NCI-H748 (cell line): ENCODE measurements around the gene SLCO4A1.
A peak's percentile ranks its signal among the peaks of the same experiment; 100 is the strongest.
"Not testable (repeated sequence)": the region's sequence is repeated elsewhere in the genome, so short reads cannot be mapped to it uniquely, and the experiment has no call there.

Experiments used
- DNase-seq: peaks from one replicate; lab custom pipeline; 2025; ENCODE audit not compliant: unreplicated experiment; lab: John Stamatoyannopoulos, UW

Gene SLCO4A1

DNA sequence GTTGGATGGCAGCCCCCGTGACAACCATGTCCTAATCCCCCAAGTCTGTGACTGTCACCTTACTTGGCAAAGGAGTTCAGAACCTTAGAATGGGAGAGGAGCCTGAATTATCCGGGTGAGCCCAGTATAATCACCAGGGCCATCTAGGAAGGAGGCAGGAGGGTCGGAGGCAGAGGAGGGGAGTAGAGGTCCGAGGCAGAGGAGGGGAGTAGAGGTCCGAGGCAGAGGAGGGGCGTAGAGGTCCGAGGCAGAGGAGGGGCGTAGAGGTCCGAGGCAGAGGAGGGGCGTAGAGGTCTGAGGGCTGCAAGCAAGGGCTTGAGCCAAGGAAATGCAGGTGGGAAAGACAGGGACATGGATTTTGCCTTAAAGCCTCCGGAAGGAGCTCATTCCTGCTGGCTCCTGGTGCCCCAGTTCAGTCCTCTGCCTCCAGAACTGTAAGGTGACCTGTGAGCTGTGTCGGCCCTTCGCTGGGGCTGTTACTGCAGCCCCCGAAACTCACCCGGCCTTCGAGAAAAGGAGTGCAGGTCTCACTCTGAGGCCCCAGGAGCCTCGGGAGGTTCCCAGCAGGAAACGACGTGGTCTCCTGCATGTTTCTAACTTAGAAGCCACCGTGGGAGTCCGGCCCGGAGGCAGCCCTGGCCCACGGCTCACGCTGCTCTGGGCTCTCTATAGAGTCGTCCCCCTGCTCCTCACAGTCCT is 20.0 kb upstream of the SLCO4A1 start:
- no peak for DNase-seq

GRCh38 chr20:62622877-62623487 is 19.3 kb upstream of the SLCO4A1 start:
- DNase-seq = no peak

DNA sequence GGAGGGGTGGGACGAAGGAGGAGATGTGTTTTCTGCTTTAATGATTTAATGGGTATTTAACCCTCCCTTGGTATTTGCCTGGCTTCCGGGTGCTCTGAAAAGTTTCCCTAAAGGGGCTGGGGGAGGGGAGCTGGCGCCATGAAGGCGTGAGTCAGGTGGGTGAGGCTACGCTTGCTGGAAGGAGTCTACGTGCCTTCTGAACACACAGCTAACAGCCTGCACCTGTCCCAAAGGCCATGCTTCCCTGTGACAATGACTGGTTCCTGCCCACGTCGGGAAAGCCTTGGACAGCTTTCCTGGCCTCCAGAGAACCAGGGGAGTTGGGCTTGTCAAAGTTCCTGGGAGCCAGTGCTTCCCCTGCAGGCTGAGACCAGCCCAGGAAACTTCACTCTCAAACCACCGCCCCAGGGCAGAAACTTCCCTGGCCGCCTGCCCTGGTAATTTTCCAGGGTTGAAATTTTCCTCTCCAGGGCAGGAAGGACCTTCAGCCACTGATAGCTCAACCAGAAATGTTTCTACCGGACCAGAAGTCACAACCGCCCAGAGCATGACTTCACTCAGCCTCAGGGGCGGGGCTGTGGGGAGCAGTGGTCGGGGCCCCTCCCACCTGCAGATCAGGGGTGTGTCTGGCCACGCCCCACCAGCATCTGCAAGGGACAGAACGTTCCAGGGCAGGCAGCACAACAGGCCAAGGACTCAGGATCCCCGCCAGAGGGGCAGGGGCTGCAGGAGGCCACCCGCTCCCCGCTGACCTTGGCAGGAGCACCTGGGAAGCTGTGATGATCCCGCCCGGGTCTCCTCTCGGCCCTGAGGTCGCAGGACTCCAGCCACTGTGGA is 18.6 kb upstream of the SLCO4A1 start:
- peak; percentile 61 for DNase-seq

GRCh38 chr20:62624325-62624690 is 18.0 kb upstream of the SLCO4A1 start:
- DNase-seq = no peak

DNA sequence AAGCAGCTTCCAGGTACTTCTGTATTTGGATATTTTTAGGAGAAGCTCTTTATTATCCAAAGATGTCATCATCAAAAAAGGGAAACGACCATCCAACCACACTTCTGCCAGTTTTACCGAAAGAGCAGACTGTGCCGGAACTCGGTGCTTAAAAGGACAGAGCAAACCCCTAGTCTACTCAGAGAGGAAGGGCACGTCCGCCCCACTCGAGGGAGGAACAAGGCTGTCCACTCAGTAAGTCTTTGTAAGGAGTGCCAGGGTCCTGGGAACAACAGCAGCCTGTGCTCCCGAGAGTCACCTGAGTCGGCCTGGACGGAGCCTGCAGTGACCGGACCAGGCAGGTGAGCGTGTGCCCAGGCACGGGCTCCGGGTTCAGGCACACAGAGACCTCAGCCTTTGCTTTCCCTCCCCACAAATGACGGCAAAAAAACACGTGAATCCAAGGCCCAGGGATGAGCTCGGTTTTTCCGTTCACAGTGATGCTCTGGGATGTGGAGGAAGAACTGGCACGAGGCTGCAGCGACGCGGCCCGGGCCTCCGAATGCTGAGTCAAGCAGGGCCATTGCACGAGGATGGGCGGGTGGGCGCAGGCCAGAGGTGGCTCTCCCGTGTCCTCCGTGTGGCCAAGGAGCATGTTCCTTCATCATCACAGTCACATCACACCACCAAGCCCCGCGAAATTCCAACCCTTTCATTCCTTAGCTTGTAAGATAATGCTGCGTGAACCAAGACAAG is 17.4 kb upstream of the SLCO4A1 start:
- no peak for DNase-seq

DNA sequence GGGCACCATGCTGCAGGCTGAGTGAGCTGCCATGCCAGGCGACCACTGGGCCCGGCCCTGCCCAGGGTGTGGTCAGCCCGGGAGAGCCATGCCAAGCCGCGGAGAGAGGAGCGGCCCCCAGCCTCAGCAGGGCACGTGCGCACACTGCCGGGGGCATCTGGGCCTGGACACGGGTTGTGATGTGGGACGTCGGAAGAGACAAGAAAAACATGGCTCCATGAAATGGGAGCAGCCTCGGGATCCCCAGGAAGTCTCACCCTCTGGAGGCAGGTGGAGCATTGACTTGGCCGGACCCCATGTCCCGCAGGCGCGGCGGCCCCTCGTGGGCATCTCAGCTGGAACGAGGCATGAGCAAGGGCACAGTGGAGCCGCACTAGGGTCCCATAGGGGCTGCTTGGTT is 16.8 kb upstream of the SLCO4A1 start:
- no peak for DNase-seq

GRCh38 chr20:62625921-62626547 is 16.3 kb upstream of the SLCO4A1 start:
- no peak for DNase-seq

- not testable (repeated sequence) for DNase-seq
Measured at GRCh38 chr20:62627425-62627824, 14.9 kb upstream of the SLCO4A1 start.

DNA sequence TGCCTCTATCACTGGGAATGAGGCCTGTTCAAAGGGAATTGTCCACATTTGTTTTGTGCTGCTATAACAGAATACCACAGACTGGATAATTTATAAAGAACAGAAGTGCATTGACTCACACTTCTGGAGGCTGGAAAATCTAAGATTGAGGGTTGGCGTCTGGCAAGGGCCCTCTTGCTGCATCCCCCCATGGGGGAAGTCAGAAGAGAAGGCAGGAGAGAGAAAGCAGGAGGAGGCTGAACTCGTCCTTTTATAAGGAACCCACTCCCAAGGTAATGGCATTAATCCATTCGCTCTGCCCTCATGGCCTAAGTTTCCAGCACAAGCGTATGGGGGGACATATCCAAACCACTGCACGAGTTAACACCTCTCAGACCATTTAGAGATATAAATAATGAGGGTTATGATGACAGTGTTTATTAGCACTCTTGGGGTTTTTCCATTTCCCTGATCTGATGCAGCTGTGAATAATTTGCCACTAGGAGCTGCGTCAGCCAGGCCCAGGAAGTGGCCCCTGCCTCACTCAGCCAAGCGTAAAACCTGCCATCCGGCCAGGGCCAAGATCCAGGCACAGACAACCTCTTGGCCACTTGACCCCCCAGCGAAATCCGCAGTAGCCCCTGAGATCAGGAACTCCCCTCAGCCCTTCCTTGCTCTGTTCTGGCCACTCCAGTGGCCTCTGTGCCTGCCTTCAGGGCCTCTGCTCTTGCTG is 14.2 kb upstream of the SLCO4A1 start:
- no peak for DNase-seq

DNA sequence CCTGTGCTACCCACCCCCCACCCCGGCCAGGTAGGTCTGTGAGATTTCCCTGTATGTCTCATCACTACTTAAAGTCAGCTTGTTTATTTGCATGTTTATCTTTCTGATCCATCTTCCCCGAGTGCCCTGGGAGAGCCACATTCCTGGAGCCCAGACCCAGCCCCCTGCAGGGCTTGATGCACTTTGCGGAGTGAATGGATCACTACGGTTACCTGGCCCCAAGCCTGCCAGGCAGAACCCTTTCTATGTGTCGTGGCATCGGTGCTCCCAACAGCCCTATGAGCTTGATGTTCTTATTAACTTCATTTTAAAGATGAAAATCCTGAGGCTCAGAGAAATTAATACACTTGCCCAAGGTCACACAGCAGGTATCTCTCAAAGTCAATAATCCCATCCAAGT is 13.6 kb upstream of the SLCO4A1 start:
- DNase-seq = no peak

- no peak for DNase-seq
Measured at GRCh38 chr20:62629864-62630470, 12.3 kb upstream of the SLCO4A1 start.

DNA sequence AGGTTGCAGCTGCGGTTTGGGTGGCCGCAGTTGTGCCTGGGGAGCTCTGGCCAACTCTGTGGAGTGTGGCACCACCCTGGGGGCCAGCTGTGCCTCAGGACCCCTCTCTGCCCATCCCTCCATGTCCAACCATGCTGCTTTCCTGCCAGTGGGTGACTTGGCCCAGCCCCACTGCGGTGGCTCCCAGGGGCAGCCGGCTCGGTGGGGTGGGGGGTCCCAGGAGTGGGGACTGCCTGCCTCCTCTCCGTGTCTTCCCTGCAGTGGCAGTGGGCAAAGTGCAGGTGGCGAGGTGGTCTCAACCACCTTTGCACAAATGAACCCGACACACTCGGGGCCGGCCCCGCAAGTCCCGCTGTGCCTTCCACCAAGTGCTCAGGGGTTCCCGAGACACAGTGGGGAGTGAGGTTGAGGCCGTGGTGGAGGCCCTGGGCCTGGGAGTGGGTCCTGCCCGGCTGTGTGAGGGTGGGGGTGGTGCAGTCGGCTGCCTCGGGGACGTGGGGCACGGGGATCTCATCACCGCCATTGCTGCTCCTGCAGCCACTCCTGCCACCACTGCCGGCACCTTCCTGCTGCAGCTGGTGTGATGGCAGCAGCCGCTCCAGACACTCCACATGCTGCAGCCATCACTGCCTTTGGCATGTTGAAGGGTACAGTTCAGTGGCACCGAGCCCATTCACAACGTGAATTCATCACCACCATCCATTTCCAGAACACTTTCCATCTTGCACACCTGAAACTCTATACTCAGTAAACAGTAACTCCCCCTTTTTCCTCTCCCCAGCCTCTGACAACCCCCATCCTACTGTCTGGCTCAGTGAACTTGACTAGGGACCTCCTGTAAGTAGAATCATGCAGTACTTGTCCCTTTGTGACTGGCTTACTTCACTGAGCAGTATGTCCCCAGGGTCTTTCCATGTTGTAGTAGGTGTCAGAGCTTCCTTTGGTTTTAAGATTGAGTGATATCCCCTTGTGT is 10.7 kb upstream of the SLCO4A1 start:
- DNase-seq = peak; percentile 78

GRCh38 chr20:62632575-62633090 is 9.7 kb upstream of the SLCO4A1 start:
- DNase-seq = peak; percentile 78

- DNase-seq = no peak
Measured at GRCh38 chr20:62633598-62634329, 8.5 kb upstream of the SLCO4A1 start.

DNA sequence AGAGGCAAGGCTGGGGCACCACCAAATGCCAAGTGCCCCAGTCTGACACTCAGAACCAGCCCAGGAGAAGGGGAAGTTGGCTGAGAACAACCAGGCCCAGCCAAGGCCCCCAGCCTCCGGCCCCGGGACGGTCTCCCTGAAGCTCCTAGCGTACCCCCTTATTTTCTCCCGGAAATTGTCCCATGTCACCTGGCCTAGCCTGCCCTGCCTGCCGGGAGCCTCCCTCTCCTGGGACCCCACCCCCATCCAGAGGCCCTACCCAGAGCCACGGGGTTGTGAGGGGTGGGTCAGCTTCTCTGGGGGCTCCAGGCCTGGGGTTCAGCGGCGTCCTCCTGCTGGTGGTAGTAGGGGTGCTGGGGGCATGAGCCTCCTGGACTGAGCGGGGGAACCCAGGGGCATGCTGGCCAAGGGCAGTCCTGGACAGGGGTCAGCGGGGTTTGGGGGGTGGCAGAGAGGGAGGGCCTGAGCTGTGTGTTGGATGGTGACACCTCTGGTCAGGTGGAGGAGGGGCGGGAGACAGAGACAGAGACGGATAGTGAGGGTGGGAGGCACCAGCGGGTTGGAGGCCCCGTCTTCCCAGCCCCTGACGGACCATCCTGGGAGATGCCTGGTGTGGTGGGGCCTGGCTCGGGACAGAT is 7.9 kb upstream of the SLCO4A1 start:
- DNase-seq = no peak

DNA sequence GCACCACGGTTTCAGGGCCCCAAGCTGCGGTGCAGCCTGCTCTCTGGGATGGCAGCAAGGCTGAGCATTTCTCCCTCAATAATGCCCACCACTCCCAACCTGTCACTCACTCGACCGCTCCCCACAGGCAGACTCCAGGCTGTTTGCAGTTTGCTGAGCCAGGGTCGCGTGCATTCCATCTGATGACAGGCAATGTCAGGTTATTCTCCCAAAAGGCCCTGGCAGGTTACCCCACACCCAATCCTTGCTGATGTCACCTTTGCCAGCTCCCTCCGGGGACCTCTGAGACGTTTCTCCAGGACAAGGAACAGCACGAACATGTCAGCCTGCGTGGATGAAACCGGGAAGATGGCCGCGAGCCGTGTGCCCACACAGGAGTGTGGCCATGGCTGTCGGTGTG is 7.1 kb upstream of the SLCO4A1 start:
- no peak for DNase-seq

DNA sequence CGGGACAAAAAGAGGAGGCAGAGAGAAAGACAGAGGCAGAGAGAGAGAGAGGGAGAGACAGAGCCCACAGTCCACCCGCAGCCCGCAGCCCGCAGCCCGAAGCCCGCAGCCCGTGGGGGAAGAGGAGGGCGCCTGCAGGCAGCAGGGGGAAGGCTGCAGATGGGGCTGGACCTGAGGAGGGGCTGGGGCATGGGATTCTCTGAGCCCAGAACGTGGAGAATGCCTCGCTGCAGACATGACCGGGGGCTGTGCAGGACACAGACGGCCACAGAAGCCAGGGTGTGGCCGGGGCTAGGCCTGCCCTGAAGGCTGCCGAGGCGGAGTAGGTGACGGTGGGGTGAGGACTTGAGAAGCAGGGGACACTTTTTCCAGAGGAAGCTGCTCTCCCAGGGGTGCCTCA is 6.5 kb upstream of the SLCO4A1 start:
- no peak for DNase-seq
